Measurements from ENCODE around the gene ASIC3.

The ASIC3 gene

DNA sequence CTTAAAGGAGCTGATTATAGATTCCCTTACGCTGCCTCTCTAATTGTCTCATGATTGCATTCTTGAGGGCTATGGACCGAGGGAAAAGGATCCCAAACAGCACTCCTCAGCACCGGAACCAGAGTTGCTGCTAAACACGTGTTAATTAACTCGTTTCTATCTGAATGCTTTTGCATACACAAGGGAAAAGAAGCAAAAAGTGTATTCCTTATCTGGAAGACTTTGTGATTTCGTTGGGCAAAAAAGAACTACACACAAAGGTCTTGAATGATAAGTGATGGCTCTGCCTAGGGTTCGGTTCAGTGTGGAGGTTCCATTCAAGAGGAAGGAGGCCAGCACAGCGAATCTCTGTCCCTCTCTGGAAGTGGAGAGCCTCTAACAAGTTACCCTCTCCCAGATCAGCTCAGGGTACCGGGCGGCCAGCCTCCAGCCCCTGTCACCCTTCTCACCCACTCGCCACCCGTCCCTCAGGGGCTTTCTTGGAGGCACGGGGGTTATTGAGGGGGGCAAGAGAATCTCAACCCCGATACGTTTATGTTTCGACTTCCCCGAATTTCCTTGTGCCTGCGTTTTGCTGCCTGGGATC lies 10.5 kb downstream of the ASIC3 start:
- DNase-seq: no peak

DNA sequence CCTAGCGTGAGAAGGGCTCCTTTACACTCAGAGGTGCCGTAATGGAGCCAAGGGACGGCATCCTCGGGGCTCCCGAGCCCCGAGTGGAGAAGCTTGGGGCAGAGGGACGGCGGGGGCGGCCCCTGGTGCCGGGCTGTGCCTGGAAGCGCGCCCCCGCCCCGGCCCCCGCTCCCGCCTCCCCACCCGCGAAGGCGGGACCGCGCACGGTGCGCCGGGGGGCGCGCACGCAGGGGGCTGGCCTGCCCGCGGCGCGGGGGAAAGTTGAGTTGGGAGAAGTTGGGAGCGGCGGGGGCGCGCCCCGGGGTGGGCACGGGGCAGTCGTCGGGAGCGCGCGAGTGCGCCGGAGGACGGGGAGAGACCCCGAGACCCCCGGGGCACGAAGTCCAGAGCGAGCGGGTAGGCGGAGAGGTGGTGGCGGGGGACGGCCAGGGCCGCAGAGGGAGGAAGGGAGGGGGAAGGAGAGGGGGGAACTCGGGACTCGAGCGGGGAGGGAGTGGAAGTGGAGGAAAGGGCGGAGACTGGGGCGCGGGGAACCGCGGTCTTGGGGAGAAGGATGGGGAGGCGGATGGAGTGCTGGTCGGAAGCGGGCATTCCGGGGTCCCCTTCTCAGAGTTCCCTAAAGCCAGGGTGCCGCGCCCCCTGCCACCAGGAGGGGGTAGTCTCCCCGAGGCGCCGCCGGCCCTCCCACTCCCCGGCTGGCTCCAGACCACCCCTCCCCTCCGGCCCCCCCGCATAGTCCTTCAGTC lies 11.2 kb downstream of the ASIC3 start, which contains the start of gene SLC4A2:
Gene SLC4A2, plus strand, starts transcription at position 223 of the 746 bp plus-strand sequence. CDS start 2,399 bp downstream, outside the sequence.
- no peak for DNase-seq

DNA sequence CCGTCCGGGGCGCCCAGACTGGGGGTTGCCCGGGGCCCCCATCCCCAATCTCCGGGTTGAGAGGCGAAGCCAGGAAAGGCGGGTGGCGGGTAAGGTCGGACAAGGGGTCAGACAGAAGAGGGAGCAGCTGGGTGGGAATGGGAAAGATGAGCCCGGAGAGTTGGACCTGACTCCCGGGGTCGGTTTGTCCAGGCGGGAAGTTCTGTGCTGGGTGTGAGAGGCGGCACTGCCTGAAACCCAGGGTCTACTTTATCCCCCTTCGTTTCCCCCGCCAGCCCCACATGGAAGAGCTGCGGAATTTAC lies 11.7 kb downstream of the ASIC3 start:
- no peak for DNase-seq

DNA sequence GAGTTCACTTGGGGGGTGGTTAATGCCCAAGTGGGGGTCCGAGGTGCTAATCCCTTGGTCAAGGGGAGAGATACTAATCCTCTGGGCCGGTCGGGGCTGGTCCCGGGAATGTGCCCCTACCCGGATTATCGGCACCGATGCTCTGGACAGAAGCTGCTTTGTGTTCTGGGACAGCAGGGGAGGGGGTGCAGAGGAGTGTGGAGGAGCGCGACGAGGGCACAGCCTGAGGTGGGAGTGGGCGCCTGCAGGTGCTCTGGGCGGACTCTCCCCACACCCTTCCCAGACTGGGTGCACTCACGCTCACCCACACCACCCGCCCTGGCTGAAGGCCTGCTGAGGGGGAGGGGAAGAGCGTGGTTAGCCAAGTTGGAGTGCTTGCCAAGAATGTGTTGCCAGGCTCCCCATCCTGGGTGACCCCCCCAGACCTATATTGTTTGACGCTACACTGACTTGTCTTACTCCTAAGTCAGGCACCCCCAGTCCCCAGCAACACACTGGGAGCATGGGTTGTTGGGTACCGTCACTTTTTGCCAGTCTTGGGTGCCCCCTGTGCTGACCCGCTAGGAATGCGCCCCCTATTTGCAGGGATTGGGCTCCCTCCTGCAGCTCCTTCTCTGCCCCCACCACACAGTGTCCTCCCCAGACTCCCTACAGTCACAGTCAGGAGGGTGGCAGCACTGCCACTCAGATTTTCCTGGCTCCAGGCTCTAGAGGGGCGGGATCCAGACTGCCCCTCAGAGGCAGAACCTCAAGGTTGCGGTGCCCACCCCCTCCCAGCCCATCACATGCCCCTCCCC lies 12.3 kb downstream of the ASIC3 start:
- DNase-seq: no peak

DNA sequence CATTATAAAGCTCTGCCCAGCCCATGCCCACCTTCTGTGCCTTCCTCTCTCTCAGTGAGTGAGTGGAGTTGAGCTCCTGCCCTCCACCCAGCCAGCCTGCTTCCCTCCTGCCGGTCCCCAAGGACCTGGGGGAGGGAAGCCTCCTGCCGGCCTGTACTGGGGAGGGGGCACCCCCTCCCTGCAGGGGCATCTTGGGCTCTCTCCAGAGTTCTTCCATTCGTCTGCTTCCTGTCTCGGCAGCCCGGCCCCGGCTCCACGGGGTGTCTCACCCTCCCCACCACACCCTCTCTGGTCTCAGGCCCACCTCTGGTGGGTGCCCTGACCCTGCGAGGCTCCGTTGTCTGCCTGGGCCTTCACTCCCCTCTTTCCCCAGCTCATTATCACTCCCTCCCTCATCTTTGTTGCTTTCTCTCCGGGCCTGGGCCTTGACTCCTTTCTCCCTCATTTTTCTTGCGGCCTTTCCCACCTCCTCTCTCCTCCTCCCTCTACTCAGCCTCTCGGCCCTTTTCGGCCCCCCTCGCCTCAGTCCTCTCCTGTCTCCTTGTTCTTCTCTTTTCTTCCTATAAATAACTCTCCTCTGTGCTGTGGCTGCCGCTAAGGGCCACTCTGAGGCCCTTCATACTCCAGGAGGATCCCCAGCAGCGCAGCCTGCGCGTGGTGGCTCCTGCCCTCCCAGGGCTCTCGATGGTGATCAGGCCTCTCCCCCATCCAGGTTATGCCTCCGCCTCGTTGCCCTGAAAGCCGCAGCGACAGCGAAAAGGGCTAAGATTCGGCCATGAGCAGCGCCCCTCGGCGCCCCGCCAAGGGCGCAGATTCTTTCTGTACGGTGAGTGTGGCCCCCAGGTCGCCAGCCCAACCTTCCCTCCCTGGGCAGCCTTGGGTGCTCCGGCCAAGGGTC lies 13.1 kb downstream of the ASIC3 start:
- no peak for DNase-seq

DNA sequence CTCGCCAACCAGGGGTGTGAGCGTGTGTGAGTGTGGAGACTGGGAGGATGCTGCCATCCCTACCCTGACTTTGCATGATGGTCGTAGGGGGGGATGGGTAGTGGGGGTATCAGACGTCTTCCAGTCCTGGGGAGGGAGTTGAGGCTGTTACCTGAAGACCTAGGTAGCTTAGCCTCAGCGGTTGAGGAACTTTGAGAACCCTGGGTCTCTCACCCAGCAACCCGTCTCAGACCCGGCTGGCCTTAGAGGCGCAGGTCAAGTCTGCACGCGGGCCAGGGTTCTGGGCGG lies 13.7 kb downstream of the ASIC3 start:
- DNase-seq: no peak

DNA sequence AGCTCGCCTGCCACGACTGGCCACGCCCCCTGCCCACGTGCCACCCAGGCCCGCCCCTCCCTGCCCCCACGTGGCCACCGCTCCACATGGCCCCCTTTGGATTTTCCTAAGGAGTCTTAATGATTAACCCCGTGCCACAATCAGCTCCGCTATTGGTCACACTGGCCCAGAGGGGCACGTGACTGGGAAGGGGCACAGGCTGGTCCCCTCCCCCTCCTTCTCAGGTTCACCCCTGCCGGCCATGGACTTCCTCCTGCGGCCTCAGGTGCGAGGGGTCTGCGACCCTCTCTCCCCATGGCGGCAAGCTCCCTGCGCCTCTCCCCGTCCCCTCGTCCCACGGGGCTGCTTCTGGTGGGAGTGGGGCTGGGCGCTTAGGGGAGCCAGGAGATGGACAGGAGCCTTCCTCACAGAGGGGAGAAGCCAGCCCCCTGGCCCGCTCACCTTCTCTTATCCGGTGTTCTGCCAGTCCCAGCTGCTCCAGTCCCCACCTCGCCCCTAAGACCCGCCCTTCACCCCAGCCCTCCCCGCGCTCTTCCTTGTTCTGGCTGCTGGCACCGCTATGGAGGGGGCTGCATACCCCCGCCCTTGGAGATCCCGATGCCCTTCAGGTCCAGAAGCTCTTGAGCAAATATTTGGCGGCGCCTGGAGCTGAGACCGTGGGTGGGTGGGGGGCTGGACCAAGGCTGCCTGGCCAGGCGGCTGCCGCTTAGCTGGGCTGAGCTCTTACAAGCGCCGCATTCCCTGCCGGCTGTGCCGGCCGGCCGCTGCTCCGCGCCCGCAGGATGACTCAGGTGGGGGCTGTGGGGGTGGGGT lies 14.3 kb downstream of the ASIC3 start:
- no peak for DNase-seq

DNA sequence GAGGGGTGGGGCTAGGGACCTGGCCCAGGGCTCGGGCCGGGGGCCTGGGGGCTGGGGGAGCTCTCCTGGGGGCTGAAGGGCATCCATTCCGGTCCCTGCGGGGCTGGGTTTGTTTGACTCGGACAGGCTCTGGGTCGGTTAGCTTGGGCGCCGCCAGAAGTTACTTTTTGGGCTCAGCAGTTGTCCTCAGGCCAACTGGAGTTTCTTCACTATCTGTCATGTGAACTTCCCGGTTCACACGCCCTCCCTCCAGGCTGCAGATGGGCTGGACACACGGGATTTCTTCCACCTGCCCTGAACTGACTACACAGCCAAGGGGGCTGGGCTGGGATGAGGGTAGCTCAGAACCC lies 14.9 kb downstream of the ASIC3 start:
- no peak for DNase-seq

DNA sequence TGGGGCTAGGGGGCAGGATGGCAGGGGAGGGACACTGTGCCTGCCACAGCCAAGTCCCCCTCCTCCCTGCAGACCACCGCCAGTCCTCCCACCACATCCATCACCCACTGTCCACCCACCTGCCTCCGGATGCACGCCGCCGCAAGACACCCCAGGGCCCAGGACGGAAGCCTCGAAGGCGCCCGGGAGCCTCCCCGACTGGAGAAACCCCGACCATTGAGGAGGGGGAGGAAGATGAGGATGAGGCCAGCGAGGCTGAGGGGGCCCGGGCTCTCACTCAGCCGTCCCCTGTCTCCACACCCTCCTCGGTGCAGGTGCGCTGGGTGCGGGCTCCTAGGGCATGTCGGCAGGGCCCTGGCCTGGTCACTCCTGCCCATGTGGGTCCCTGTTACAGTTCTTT lies 16.1 kb downstream of the ASIC3 start:
- DNase-seq: no peak

DNA sequence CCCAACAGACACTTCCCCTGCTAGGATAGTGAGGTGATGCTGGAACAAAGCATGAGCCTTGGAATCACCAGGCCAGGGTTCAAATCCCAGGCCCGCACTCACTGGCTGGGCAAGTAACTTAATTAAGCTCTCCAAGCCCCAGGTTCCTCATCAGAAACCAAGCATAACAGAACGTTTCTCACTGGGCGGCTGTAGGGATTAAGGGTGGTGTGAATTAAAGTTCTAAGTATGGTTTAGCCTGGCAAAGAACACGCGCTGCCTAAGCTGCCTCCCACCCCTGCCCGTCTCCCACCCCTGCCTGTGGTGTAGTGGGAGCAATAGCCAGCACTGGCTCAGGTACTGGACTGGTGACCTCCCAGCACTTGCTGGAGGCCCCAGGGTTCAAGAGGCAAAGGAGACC lies 16.7 kb downstream of the ASIC3 start:
- no peak for DNase-seq

DNA sequence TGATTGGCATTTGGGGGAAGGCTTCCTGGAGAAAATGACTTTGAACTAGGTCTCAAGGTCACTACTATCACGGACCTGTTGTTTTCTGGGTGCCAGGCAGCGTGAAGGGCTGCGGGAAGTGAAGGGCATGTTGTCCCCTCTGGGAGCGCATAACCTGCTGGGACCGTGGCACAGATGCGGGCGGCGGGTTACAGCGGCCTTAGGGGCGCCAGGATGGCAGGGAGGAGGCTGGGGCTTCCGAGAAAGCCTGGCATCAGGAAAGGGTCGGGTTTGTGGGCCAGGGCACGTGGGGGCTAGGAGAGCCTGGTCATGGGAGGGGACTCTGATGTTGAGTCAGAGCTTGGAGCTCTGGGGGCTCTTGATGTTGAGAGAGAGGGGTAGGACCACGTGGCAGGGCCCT lies 17.2 kb downstream of the ASIC3 start:
- DNase-seq: no peak

DNA sequence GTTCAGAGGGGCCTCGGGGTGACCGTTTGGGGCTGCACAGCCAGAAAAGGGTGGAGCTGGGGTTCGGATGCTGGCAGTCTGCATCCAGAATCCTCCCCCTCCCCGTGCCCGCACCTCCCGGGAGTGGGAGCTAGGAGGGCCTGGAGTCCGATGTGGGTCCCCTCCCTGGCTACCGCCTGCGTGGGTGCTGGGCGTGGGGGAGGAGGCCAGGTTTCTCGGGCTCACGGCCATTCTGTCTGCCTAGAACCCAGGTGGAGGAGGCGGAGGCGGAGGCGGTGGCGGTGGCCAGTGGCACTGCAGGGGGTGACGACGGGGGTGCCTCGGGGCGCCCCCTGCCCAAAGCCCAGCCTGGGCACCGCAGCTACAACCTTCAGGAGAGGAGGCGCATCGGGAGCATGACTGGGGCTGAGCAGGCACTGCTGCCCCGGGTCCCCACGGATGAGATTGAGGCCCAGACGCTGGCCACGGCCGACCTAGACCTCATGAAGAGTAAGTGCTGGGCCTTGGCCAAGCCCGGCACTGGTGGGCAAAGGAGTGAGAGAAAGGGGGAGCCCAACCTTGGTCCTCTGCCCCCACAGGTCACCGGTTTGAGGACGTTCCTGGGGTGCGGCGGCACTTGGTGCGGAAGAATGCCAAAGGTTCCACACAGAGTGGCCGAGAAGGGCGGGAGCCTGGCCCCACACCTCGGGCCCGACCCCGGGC lies 18.1 kb downstream of the ASIC3 start:
- DNase-seq: no peak

DNA sequence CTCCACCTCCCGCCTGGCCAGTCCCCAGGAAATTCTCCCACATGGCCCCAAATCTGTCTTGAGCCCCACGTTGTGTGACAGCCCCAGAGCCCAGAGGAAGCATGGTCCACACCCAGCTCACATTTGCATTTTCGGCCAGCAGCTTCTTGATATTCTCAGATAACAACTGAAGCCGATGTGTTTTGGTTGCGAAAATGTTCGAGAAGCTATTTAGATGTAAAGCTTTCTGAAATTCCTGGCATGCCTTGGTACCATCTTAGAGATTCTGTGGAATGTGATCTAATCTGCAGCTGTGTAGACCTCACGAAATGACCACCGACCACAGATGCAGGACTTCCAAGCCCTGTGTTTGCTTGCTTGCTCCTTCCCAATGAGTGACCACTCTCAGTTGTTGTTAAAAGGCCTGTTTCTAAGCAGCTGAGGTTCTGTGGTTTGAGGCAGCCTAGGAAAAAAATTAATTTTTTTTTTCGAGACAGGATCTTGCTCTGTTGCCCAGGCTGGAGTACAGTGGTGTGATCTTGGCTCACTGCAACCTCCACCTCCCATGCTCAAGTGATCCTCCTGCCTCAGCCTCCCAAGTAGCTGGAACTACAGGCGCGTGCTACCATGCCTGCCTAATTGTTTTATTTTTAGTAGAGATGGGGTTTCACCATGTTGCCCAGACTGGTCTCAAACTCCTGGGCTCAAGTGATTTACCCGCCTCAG lies 19.9 kb downstream of the ASIC3 start:
- DNase-seq: no peak

DNA sequence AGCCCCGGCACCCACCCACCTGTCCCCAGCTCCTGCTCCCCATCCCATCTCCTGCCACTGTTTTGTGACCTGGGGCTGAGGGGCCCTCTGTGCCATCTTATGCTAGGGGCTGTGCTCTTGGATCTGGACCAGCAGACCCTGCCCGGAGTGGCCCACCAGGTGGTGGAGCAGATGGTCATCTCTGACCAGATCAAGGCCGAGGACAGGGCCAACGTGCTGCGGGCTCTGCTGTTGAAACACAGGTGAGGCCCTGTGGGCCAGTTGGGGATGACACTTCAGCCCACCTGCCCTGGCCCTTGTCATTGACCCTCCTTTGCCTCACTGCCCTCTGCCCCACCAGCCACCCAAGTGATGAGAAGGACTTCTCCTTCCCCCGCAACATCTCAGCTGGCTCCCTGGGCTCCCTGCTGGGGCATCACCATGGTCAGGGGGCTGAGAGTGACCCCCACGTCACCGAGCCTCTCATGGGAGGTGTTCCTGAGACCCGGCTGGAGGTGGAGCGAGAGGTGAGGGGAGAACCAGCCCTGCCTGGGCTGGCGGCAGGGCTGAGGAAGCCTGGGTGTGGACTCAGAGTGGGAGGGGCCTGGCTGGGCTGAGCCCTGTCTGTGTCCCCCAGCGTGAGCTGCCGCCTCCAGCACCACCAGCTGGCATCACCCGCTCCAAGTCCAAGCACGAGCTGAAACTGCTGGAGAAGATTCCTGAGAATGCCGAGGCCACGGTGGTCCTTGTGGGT lies 21.7 kb downstream of the ASIC3 start:
- DNase-seq: no peak

DNA sequence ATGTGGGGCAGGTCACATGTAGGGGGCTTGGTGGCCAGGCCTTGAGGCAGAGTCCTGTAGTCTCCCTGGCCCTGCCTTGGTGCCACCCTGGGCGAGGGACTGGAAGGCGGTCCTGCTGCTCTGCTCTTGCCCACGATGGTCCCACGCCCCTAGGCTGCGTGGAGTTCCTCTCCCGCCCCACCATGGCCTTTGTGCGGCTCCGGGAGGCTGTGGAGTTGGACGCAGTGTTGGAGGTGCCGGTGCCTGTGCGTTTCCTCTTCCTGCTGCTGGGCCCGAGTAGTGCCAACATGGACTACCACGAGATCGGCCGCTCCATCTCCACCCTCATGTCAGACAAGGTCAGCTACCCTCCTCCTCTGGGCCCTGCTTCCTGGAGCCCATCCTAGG lies 22.2 kb downstream of the ASIC3 start:
- DNase-seq: no peak

DNA sequence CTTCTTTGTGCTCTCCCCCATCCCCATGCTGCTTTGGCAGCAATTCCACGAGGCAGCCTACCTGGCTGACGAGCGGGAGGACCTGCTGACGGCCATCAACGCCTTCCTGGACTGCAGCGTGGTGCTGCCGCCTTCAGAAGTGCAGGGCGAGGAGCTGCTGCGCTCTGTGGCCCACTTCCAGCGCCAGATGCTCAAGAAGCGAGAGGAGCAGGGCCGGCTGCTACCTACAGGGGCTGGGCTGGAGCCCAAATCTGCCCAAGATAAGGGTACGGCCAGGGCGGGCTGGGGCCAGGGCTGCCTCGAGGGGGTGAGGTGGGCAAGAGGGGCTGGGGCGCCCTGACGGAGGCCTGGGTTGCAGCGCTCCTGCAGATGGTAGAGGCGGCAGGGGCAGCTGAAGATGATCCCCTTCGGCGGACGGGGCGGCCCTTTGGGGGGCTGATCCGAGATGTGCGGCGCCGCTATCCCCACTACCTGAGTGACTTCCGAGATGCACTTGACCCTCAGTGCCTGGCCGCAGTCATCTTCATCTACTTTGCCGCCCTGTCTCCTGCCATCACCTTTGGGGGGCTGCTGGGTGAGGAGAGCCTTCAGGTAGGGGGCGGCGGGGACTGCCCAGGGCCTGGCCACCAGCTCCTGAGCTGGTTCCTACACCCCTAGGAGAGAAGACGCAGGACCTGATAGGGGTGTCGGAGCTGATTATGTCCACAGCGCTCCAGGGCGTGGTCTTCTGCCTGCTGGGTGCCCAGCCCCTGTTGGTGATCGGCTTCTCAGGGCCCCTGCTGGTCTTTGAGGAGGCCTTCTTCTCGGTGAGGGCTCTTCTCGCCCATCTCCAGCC lies 22.9 kb downstream of the ASIC3 start:
- no peak for DNase-seq

DNA sequence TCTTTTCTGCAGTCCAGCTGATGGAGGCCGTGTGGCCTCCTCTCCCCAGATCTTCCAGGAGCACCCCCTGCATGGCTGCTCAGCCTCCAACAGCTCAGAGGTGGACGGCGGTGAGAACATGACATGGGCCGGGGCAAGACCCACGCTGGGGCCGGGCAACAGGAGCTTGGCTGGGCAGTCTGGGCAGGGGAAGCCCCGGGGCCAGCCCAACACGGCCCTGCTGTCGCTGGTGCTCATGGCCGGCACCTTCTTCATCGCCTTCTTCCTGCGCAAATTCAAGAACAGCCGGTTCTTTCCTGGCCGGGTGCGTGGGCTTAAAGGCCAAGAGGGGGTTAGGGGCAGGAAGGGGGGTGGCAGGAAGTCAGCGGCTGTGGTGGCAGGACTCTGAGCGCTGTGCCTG lies 25.7 kb downstream of the ASIC3 start:
- DNase-seq: no peak

DNA sequence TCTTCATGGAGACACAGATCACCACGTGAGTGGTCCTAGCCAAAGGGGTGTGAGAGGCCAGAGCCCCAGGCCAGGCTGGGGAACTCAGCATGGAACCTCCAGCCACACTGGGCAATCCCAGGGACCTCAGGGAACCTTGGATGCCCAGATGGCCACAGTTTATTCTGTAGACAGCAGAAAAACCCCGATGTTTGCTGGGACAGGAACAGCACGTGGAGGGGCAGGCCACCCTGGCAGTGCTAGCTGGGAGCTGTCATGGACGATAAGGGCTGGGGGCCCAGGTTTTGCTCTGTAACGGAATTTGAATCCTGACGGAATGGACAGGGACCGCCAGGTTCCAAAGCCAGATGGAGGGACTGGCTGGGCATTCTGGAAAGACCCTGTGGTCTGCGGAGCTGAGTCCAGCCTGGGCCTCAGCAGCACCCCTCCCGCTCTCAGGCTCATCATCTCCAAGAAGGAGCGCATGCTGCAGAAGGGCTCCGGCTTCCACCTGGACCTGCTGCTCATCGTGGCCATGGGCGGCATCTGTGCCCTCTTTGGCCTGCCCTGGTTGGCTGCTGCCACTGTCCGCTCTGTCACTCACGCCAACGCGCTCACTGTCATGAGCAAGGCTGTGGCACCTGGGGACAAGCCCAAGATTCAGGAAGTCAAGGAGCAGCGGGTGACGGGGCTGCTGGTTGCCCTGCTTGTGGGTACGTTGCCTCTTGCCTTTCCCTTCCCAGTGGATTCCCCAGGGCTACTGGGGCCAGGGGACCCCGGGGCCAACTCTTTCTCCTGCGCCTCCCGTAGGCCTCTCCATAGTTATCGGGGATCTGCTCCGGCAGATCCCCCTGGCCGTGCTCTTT lies 26.7 kb downstream of the ASIC3 start:
- no peak for DNase-seq

DNA sequence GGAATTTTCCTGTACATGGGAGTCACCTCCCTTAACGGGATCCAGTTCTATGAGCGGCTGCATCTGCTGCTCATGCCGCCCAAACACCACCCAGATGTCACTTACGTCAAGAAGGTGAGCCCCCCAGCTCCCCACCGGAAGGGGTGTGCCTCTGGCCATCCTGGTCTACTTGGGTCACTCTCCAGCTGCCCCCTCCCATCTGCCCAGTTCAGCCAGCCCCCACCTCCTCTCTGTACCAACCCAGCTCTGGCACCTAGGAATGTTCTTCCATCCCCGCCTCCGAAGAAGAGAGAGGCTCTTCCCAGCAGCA lies 27.3 kb downstream of the ASIC3 start:
- DNase-seq: no peak
